Hypothalamus (tissue), 51 donors: ENCODE measurements around the gene SEMA4B.
"Not testable (repeated sequence)": the region's sequence is repeated elsewhere in the genome, so short reads cannot be mapped to it uniquely, and the experiment has no call there.

Experiments used
- DNase-seq, 51 donors: peaks; one replicate each; lab custom pipeline; 2025; lab: John Stamatoyannopoulos, UW

SEMA4B gene

GRCh38 chr15:90243943-90244639, 43.0 kb downstream of the SEMA4B start:
- DNase-seq: peak in 1 of 51 donors; percentile 24

- peak in 2 of 51 donors; percentile 12 to 51 for DNase-seq
These were observed 47.7 kb downstream of the SEMA4B start for GRCh38 chr15:90248789-90249202.

GRCh38 chr15:90249203-90249863, 48.2 kb downstream of the SEMA4B start, which contains the start of gene TTLL13:
Gene TTLL13 (plus strand): TSS chr15:90249556. CDS start chr15:90250631, 1,075 bp downstream.
- peak; percentile 15 to 92 (median 79) for DNase-seq

- no peak for DNase-seq
These were observed 56.6 kb downstream of the SEMA4B start for GRCh38 chr15:90257776-90258175.

- DNase-seq: no peak
These were observed 58.4 kb downstream of the SEMA4B start for GRCh38 chr15:90259524-90259923.

GRCh38 chr15:90260731-90261130, 59.6 kb downstream of the SEMA4B start:
- DNase-seq: not testable (repeated sequence)

- DNase-seq: no peak
These were observed 60.7 kb downstream of the SEMA4B start for GRCh38 chr15:90261811-90262210.

- DNase-seq: no peak
These were observed 61.3 kb downstream of the SEMA4B start for GRCh38 chr15:90262426-90262825.

GRCh38 chr15:90264671-90265070, 63.5 kb downstream of the SEMA4B start:
- DNase-seq: peak in 1 of 51 donors; percentile 26

- DNase-seq: peak; percentile 66 to 97 (median 89)
These were observed 64.3 kb downstream of the SEMA4B start, which contains the start of gene NGRN for GRCh38 chr15:90265271-90266060. Gene NGRN (plus strand): TSS chr15:90265672. CDS start chr15:90265713, 41 bp downstream.

GRCh38 chr15:90266061-90266431, 64.9 kb downstream of the SEMA4B start:
- peak in 19 of 51 donors; percentile 12 to 71 (median 39) for DNase-seq

GRCh38 chr15:90266485-90266884, 65.4 kb downstream of the SEMA4B start:
- peak in 2 of 51 donors; percentile 4 to 11 for DNase-seq

- no peak for DNase-seq
These were observed 67.3 kb downstream of the SEMA4B start for GRCh38 chr15:90268415-90268814.

GRCh38 chr15:90270502-90271150, 69.5 kb downstream of the SEMA4B start:
- no peak for DNase-seq

GRCh38 chr15:90271459-90272166, 70.5 kb downstream of the SEMA4B start:
- DNase-seq: peak in 1 of 51 donors; percentile 5

- not testable (repeated sequence) for DNase-seq
These were observed 77.3 kb downstream of the SEMA4B start for GRCh38 chr15:90278467-90278866.
